ENCODE measurements around the gene THOC1. TPM values are rescaled to one million over a fixed set of nuclear protein-coding genes. Genes with fewer than 3 reads are reported as not detected.

The THOC1 gene
- total and polyA plus RNA-seq, 2 experiments from 2014 or later, result 73.0 to 108 TPM

GRCh38 chr18:285817-286216 lies 18.0 kb upstream of the THOC1 start (continued):
- no peak for TF ChIP-seq ETS1 (IDR thresholded peaks at IDR 0.05)
- TF ChIP-seq EZH2 (IDR thresholded peaks at IDR 0.05; ENCODE audit: low read depth, unreplicated experiment), result no peak
- TF ChIP-seq POLR2AphosphoS5 (IDR thresholded peaks at IDR 0.05; ENCODE audit: low read depth), result no peak
- TF ChIP-seq, protein P1, sequence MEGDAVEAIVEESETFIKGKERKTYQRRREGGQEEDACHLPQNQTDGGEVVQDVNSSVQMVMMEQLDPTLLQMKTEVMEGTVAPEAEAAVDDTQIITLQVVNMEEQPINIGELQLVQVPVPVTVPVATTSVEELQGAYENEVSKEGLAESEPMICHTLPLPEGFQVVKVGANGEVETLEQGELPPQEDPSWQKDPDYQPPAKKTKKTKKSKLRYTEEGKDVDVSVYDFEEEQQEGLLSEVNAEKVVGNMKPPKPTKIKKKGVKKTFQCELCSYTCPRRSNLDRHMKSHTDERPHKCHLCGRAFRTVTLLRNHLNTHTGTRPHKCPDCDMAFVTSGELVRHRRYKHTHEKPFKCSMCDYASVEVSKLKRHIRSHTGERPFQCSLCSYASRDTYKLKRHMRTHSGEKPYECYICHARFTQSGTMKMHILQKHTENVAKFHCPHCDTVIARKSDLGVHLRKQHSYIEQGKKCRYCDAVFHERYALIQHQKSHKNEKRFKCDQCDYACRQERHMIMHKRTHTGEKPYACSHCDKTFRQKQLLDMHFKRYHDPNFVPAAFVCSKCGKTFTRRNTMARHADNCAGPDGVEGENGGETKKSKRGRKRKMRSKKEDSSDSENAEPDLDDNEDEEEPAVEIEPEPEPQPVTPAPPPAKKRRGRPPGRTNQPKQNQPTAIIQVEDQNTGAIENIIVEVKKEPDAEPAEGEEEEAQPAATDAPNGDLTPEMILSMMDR (conservative IDR thresholded peaks at IDR 0.05; ENCODE audit: low read depth in 2 of 2), result no peak
- TF ChIP-seq ZNF331 (CRISPR knock-in tag; IDR thresholded peaks at IDR 0.05; ENCODE audit: low read depth), result no peak

GRCh38 chr18:275486-275885 lies 7.6 kb upstream of the THOC1 start:
- no peaks in the 10 kb centered on the region for H3K4me1 ChIP-seq (ENCODE audit: insufficient read depth)
- H3K27me3 Mint-ChIP-seq (ENCODE audit: insufficient read depth, low read depth, poor library complexity), result no peaks in the 10 kb centered on the region
- no peak for DNase-seq (ENCODE audit: low spot score)
- H3K4me3 Mint-ChIP-seq, result no peak overlapping the region
- no peak for TF ChIP-seq JUNB (IDR thresholded peaks at IDR 0.05; ENCODE audit: unreplicated experiment)
- no peak for TF ChIP-seq POLR2AphosphoS5 (IDR thresholded peaks at IDR 0.05; ENCODE audit: low read depth)
- TF ChIP-seq ZNF331 (CRISPR knock-in tag; IDR thresholded peaks at IDR 0.05; ENCODE audit: low read depth), result no peak
- TF ChIP-seq, protein P2, sequence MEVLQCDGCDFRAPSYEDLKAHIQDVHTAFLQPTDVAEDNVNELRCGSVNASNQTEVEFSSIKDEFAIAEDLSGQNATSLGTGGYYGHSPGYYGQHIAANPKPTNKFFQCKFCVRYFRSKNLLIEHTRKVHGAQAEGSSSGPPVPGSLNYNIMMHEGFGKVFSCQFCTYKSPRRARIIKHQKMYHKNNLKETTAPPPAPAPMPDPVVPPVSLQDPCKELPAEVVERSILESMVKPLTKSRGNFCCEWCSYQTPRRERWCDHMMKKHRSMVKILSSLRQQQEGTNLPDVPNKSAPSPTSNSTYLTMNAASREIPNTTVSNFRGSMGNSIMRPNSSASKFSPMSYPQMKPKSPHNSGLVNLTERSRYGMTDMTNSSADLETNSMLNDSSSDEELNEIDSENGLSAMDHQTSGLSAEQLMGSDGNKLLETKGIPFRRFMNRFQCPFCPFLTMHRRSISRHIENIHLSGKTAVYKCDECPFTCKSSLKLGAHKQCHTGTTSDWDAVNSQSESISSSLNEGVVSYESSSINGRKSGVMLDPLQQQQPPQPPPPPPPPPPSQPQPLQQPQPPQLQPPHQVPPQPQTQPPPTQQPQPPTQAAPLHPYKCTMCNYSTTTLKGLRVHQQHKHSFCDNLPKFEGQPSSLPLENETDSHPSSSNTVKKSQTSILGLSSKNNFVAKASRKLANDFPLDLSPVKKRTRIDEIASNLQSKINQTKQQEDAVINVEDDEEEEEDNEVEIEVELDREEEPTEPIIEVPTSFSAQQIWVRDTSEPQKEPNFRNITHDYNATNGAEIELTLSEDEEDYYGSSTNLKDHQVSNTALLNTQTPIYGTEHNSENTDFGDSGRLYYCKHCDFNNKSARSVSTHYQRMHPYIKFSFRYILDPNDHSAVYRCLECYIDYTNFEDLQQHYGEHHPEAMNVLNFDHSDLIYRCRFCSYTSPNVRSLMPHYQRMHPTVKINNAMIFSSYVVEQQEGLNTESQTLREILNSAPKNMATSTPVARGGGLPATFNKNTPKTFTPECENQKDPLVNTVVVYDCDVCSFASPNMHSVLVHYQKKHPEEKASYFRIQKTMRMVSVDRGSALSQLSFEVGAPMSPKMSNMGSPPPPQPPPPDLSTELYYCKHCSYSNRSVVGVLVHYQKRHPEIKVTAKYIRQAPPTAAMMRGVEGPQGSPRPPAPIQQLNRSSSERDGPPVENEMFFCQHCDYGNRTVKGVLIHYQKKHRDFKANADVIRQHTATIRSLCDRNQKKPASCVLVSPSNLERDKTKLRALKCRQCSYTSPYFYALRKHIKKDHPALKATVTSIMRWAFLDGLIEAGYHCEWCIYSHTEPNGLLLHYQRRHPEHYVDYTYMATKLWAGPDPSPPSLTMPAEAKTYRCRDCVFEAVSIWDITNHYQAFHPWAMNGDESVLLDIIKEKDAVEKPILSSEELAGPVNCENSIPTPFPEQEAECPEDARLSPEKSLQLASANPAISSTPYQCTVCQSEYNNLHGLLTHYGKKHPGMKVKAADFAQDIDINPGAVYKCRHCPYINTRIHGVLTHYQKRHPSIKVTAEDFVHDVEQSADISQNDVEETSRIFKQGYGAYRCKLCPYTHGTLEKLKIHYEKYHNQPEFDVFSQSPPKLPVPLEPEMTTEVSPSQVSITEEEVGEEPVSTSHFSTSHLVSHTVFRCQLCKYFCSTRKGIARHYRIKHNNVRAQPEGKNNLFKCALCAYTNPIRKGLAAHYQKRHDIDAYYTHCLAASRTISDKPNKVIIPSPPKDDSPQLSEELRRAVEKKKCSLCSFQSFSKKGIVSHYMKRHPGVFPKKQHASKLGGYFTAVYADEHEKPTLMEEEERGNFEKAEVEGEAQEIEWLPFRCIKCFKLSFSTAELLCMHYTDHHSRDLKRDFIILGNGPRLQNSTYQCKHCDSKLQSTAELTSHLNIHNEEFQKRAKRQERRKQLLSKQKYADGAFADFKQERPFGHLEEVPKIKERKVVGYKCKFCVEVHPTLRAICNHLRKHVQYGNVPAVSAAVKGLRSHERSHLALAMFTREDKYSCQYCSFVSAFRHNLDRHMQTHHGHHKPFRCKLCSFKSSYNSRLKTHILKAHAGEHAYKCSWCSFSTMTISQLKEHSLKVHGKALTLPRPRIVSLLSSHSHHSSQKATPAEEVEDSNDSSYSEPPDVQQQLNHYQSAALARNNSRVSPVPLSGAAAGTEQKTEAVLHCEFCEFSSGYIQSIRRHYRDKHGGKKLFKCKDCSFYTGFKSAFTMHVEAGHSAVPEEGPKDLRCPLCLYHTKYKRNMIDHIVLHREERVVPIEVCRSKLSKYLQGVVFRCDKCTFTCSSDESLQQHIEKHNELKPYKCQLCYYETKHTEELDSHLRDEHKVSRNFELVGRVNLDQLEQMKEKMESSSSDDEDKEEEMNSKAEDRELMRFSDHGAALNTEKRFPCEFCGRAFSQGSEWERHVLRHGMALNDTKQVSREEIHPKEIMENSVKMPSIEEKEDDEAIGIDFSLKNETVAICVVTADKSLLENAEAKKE (CRISPR knock-in tag; IDR thresholded peaks at IDR 0.05), result no peak
- TF ChIP-seq EZH2phosphoT487 (IDR thresholded peaks at IDR 0.05; ENCODE audit: unreplicated experiment), result no peak
- no peaks in the 10 kb centered on the region for H3K27me3 ChIP-seq (ENCODE audit: insufficient read depth)
- peaks cover 4% of the 10 kb centered on the region for H3K4me1 Mint-ChIP-seq
- no peak overlapping the region for H3K27ac Mint-ChIP-seq
- H3K4me3 ChIP-seq, result no peak overlapping the region
- H4K20me1 ChIP-seq (replicated peaks; ENCODE audit: insufficient read depth), result no peaks in the 10 kb centered on the region; the same call in 1 of the 2 replicates
- H3K36me3 ChIP-seq (ENCODE audit: insufficient read depth), result no peaks in the 10 kb centered on the region
- no peak for ATAC-seq
- no peaks in the 10 kb centered on the region for H3K79me2 ChIP-seq (replicated peaks; ENCODE audit: insufficient read depth)
- no peaks in the 10 kb centered on the region; the same call in 2 of the 3 replicates for H3K9me3 Mint-ChIP-seq
- no peak overlapping the region for H3K27ac ChIP-seq (ENCODE audit: low read depth)
- H3K9me2 ChIP-seq (ENCODE audit: insufficient read depth), result no peaks in the 10 kb centered on the region
- H3K4me2 ChIP-seq, result no peak overlapping the region
- no peaks in the 10 kb centered on the region for H3F3A ChIP-seq (replicated peaks; ENCODE audit: low read depth)
- H2AFZ ChIP-seq, result no peak overlapping the region
- H3K36me3 Mint-ChIP-seq (ENCODE audit: low read depth), result peaks cover 4% of the 10 kb centered on the region; the same call in 1 of the 3 replicates

Measured in GM23338 (cell line).